ENCODE measurements around the gene TEN1. TPM values are rescaled to one million over a fixed set of nuclear protein-coding genes. Genes with fewer than 3 reads are reported as not detected.
A peak's percentile ranks its signal among the peaks of the same experiment; 100 is the strongest.

Gene TEN1
- total and polyA plus RNA-seq, 2 of the 13 experiments (the other 11 are each of a cell fraction or from before 2014, with no cell fraction given) = 18.0 to 21.3 TPM

DNA sequence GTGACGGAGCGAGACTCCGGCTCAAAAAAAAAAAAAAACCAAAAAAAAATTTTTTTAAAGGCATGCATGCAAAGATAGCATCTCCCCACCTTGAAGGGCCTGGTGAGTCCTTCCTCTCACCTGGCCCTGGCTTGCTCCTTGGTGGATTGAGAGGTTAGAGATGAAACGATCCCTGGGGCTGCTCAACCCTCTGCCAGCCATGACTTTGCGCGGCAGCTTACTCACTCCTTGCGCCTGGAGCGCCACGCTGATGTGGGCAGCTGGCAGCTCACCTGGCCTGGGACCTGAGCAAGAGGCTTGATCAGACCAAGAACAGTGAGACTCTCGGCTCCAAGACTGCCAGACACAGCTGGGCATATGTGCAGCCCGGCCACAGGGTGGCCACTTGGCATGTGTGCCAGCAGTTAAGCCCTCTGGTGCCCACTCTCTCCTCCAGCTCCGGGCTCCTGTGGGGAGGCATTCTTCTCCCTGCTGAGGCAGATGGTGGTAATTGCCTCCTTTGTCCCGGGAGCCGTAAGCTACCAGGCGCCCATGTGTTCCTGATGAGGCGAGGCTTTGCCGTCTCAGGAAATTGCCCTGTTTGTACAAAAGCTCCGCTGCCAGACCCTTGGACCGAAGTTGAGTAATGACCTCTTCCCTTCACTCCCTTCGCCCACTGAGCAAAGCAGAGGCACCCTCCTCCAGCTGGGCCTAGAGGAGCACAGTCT lies 53.2 kb downstream of the TEN1 start (continued):
- TF ChIP-seq SIN3A (IDR thresholded peaks at IDR 0.05; ENCODE audit: borderline replicate concordance, low read depth, low read length) = no peak
- no peak for TF ChIP-seq RBAK (CRISPR knock-in tag; IDR thresholded peaks at IDR 0.05)
- TF ChIP-seq ZNF530 (CRISPR knock-in tag; IDR thresholded peaks at IDR 0.05; ENCODE audit: low read depth) = no peak
- no peak for TF ChIP-seq GABPA (IDR thresholded peaks at IDR 0.05; ENCODE audit: low read depth, low read length)
- no peak for TF ChIP-seq GABPA (CRISPR knock-in tag; IDR thresholded peaks at IDR 0.05; ENCODE audit: low read depth)
- TF ChIP-seq RFXANK (CRISPR knock-in tag; IDR thresholded peaks at IDR 0.05) = no peak
- no peak for TF ChIP-seq DDIT3 (CRISPR knock-in tag; IDR thresholded peaks at IDR 0.05)
- TF ChIP-seq ZNF776 (CRISPR knock-in tag; IDR thresholded peaks at IDR 0.05) = 0 out of 2 replicates have a peak, but pooled peaks have one; percentile 67
- peak; percentile 91 for TF ChIP-seq GATAD2A (CRISPR knock-in tag; IDR thresholded peaks at IDR 0.05)
- TF ChIP-seq SCMH1 (CRISPR knock-in tag; IDR thresholded peaks at IDR 0.05; ENCODE audit: borderline replicate concordance) = no peak
- no peak for TF ChIP-seq ZNF468 (CRISPR knock-in tag; IDR thresholded peaks at IDR 0.05)
- peak; percentile 78 for TF ChIP-seq SALL1 (CRISPR knock-in tag; IDR thresholded peaks at IDR 0.05)
- peak; percentile 42 for TF ChIP-seq PHF8 (CRISPR knock-in tag; IDR thresholded peaks at IDR 0.05)
- no peak for TF ChIP-seq ZNF552 (CRISPR knock-in tag; IDR thresholded peaks at IDR 0.05; ENCODE audit: borderline replicate concordance)
- no peak for TF ChIP-seq FOXK1 (CRISPR knock-in tag; IDR thresholded peaks at IDR 0.05; ENCODE audit: borderline replicate concordance, low read depth)
- no peak for TF ChIP-seq ZSCAN29 (CRISPR knock-in tag; conservative IDR thresholded peaks at IDR 0.05)
- no peak for TF ChIP-seq PAWR (CRISPR knock-in tag; IDR thresholded peaks at IDR 0.05; ENCODE audit: borderline replicate concordance)
- peak; percentile 36; the same call in 1 of the 2 replicates for TF ChIP-seq ZHX2 (IDR thresholded peaks at IDR 0.05; ENCODE audit: low read depth)
- TF ChIP-seq ZHX2 (CRISPR knock-in tag; IDR thresholded peaks at IDR 0.05; ENCODE audit: borderline replicate concordance) = no peak
- peak; percentile 69; the same call in 1 of the 2 replicates for TF ChIP-seq TFDP1 (CRISPR knock-in tag; IDR thresholded peaks at IDR 0.05; ENCODE audit: borderline replicate concordance)
- no peak for TF ChIP-seq ZNF207 (IDR thresholded peaks at IDR 0.05; ENCODE audit: borderline replicate concordance)
- TF ChIP-seq, protein P1, sequence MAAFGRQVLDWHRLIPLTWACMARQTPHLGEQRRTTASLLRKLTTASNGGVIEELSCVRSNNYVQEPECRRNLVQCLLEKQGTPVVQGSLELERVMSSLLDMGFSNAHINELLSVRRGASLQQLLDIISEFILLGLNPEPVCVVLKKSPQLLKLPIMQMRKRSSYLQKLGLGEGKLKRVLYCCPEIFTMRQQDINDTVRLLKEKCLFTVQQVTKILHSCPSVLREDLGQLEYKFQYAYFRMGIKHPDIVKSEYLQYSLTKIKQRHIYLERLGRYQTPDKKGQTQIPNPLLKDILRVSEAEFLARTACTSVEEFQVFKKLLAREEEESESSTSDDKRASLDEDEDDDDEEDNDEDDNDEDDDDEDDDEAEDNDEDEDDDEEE (CRISPR knock-in tag; IDR thresholded peaks at IDR 0.05) = no peak
- TF ChIP-seq STAT5B (CRISPR knock-in tag; IDR thresholded peaks at IDR 0.05) = no peak
- TF ChIP-seq HHEX (CRISPR knock-in tag; IDR thresholded peaks at IDR 0.05) = no peak
- TF ChIP-seq SRSF1 (optimal IDR thresholded peaks at IDR 0.05; ENCODE audit: low read depth, low read length) = no peak

Measured in HepG2 (cell line).